ENCODE results near the gene RNGTT.

Gene RNGTT

DNA sequence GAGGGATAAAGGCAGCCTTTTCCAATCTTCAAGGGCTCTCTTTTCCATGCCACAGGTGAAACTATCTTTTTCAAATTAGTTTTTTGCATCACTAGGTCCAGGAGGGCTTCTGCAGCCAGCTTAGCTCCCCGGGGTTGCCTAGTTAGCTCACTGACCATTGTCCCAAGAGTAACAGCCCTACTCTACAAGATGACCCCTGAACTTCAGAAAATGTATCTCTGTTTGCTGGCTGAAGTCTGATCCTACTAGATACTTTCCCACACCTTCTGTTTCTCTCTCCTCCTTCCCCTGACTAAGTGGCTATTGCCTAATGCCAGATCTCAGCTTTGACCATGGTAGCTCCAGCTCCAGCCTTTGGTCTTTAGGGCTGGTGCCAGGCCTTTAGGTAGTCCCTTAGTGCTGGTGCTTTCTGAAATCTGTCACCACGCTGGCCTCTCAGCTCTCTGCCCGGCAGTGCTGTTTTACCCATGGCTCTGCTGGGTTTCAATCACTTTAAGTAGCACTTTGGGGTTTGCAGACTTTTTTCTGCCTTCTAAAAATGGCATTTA lies 255.1 kb downstream of the RNGTT start:
- no peak for DNase-seq

DNA sequence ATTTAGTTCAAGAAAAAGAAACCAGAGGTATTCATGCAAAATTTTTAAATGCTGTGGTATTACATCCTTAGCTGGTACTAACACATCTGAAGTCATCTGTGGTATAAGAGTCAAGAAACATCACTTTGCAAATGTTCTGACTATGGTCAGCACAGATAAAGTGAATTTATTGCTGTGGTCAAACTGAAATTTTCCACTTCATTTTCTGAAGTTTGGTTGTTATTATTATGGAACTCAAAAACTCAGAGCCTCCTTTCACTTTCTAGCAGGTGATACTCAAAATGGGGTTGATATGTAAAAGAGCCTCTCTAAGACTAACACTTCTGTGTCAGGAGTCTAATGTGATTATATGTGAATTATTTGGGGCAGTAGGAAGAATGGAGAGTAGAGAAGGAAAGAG lies 257.8 kb downstream of the RNGTT start:
- DNase-seq: no peak

DNA sequence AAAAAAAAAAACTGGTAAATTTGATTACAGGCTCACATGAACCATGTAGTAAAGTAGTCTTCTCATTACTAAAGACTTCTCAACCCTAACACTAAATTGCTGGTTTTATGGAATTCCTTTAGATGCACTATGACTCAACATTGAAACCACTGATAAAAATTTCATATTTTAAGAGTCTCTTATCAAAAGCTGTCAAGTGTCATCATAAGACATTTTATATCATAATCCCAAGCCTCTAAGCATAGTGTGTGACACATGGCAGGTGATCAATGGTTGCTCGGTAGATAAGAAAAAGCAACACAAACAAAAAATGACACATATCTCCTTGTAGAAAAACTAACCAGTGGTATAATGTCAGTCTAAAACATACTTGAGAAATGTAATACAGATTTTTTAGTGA lies 258.4 kb downstream of the RNGTT start:
- no peak for DNase-seq

DNA sequence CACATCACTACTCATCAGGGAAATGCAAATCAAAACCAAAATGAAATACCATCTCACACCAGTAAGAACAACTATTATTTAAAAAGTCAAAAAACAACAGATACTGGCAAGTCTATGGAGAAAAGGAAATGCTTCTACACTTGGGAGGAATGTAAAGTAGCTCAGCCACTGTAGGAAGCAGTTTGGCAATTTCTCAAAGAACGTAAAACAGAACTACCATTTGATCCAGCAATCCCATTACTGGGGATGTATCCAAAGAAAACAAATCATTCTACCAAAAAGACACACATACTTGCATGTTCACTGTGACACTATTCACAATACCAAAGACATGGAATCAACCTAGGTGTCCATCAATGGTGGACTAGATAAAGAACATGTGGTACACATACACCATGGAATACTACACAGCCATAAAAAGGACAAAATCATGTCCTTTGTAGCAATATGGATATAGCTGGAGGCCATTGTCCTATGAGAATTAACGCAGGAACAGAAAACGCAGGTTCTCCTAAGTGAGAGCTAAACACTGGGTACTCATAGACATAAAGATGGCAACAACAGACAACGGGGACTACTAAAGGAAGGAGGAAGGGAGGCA lies 260.4 kb downstream of the RNGTT start:
- no peak for DNase-seq

DNA sequence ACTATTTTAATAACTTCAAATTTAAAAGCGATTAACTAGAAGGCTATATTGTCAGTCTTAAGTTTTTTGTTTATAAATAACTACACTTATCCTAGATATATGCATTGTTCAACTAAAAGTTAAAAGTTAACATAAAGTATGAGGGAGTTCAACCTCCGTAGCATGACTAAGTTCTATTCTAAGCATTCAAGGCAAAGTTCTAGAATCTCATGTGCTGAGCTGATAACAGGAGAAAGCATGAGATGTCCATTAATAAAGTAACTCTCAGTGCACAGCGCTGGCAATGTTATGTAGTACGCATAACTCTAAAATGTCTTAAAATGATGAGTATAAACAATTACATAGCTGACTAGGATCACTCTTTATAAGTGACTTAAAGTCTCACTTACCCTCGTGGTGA lies 264.8 kb downstream of the RNGTT start:
- no peak for DNase-seq

DNA sequence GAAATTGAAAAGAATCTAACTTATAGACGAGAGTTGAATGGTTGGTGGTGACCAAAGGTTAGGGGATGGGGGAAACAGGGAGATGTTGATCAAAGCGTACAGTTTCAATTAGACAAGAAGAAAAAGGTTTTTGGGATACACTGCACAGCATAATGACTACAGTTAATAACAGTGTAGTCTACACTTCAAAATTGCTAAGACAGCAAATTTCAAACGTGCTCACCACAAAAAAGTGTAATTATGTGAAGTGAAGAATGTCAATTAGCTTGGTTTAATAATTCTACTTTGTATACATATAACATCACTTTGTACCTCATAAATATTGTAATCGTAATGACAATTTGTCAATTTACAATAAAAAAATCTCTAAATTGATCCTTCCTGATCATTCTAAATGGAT lies 267.5 kb downstream of the RNGTT start:
- no peak for DNase-seq

DNA sequence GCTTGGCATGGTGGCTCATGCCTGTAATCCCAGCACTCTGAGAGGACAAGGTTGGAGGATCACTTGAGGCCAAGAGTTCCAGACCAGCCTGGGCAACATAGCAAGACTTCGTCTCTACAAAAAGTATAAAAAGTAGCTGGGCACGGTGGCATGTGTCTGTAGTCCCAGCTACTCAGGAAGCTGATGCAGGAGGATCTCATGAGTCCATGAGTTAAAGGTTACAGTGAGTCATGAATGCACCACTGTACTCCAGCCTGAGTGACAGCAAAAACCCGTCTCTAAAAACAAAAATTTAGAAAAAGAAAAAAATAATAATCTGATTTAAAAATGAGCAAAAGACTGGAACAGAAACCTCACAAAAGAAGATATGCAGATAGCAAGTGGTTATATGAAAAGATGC lies 279.7 kb downstream of the RNGTT start:
- no peak for DNase-seq

DNA sequence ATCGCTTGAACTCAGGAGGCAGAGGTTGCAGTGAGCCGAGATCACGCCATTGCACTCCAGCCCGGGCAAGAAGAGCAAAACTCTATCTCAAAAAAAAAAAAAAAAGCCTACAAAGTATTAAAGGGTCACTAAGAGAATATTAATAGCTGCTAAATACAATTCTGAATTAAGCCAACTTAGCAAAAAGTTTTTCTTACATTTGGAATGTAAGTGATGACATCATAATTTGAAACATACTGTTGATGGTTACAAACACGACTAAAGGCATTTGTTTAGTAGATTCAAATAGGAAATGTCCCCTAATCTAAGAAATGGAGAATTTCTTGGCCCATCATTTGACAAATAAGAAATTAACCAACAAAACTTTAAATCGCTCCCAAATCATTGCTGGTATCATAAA lies 282.8 kb downstream of the RNGTT start:
- DNase-seq: no peak

DNA sequence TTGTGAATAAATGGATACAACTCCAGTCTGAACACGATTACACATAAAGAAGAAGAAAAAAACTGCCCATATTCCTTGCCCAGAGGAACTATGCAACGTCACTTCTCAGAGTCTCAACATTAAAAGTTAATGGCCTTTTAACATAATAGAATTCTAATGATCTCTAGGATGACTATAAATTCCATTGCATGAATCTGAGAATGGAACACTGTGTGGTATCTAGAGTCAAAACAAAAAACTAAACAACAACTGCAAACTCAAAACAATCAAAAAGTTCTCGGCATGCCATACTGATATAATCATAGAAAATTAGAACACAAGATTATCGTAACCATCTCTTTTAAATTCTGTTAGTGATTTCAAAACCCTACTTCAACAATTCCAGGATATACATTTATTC lies 283.6 kb downstream of the RNGTT start:
- no peak for DNase-seq

DNA sequence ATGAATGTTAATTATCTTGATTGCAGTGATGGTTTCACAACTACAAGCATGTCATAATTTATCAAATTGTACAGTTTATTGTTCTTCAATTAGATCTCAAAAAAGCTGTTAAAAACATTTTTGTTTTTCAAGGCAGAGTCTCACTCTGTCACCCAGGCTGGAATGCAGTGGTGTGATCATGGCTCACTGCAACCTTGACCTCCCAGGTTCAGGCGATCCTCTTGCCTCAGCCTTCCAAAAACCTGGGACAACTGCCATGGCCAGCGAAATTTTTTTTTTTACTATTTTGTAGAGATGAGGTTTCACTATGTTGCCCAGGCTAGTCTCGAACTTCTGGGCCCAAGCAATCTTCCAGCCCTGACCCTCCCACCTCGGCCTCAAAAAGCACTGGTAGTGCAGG lies 286.1 kb downstream of the RNGTT start:
- DNase-seq: no peak

DNA sequence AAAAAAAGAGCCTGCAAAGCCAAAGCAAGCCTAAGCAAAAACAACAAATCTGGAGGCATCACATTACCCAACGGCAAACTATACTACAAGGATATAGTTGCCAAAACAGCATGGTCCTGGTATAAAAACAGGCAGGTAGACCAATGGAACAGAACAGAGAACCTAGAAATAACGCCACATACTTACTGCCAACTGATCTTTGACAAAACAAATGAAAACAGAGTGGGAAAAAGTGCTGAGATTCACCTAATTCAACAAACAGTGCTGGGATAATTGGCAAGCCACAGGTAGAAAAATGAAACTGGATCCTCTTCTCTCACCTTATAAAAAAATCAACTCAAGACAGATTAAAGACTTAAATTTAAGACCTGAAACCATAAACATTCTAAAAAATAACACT lies 291.8 kb downstream of the RNGTT start:
- no peak for DNase-seq

DNA sequence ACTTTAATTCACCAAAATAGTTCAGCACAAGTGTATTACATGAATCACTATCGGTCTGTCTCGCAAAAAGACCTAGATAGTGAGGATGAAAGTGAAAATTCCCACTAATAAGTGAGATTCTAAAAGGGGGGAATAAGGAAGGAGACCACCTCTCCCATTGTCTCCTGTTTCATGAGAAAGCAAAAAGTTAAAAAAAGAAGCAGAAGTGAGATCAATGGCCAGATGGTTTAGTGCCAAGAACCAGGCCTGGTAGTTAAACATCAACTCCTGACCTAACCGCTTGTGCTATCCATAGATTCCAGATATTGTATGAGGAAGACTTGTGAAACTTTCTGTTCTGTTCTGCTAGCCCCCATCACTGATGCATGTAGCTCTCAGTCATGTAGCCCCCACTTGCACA lies 293.0 kb downstream of the RNGTT start:
- no peak for DNase-seq

DNA sequence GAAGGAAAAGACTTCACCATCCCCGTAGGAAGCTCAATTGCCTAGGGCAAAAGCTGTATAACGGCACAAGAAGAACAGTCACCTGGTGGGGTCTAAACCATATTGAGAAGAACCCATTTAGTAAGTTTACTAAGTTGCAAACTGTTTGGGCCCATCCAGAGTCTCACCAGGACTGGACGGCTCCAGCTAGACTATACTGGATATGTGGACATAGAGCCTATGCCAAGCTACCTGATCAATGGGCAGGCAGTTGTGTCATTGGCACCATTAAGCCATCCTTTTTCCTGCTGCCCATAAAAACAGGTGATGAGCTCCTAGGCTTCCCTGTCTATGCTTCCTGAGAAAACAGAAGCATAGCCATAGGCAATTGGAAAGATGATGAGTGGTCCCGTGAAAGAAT lies 293.9 kb downstream of the RNGTT start:
- no peak for DNase-seq

DNA sequence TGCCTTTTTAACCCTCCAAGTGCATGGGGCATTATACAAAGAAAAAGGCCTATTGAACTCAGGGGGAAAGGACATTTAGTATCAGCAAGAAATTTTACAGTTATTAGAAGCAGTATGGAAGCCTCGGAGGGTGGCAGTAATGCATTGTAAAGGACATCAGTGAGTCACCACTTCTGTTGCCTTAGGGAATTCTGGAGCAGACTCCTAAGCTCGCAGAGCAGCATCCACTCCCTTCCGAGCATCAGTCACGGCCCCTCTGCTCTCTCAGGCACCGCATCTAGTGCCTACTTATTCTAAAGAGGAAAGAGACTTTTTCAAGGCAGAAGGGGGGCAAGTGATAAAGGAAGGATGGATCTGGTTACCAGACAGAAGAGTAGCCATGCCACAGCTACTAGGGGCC lies 296.5 kb downstream of the RNGTT start:
- no peak for DNase-seq

DNA sequence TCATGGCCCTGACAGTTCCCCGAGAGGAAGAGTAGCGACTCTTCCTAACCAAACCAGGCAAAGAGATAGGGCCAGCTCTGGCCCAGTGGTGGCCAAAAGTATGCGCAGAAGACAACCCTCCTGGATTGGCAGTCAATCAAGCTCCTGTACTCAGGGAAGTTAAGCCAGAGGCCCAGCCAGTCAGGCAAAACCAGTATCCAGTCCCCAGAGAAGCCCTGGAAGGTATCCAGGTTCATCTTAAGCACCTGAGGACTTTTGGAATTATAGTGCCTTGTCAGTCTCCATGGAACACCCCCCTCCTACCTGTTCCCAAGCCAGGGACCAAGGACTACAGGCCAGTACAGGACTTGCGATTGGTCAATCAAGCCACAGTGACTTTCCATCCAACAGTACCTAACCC lies 298.3 kb downstream of the RNGTT start:
- no peak for DNase-seq

DNA sequence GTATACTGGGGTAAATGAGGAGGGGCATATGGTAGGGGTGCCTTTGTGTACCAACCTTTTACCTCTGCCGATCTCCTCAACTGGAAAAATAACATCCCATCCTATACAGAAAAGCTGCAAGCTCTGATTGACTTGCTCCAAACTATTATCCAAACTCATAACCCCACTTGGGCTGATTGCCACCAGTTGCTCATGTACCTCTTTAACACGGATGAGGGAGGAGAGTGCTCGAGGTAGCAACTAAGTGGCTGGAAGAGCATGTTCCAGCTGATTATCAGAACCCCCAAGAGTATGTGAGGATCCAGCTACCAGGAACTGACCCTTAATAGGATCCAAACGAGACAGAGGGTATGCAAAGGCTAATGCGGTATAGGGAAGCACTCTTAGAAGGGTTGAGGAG lies 299.6 kb downstream of the RNGTT start:
- no peak for DNase-seq

DNA sequence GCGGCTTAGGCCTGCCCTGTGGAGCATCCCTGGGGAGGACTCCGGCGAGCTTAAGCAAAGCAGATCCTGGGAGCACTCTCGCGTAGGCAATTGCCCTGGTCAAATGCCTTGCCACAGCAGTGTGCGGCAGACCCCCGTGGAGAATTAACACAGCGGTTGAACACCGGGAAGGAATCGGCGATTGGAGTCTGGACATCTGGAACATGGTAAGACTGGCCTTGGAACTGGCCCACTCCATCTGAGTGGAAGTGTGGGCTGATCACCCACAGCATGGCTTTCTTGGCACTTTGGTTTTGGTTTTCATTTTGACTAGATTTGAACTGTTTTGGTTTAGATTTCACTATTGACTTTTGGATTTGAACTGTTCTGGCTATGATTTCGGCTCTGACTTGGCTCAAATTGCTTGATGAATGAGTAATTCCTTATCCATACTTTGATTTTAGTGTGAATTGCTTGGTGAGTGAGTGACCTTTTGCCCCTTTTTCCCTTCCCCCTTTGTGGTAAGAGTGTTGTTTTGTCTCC lies 300.7 kb downstream of the RNGTT start:
- no peak for DNase-seq

DNA sequence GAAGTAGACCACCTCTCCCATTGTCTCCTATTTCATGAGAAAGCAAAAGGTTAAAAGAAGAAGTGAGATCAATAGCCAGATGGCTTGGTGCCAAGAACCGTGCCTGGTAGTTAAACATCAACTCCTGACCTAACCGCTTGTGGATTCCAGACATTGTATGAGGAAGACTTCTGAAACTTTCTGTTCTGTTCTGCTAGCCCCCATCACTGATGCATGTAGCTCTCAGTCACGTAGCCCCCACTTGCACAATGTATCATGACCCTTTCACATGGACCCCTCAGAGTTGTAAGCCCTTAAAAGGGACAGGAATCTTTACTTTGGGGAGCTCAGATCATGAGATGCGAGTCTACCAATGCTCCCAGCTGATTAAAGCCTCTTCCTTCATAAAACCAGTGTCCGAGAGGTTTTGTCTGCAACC lies 301.2 kb downstream of the RNGTT start:
- no peak for DNase-seq

DNA sequence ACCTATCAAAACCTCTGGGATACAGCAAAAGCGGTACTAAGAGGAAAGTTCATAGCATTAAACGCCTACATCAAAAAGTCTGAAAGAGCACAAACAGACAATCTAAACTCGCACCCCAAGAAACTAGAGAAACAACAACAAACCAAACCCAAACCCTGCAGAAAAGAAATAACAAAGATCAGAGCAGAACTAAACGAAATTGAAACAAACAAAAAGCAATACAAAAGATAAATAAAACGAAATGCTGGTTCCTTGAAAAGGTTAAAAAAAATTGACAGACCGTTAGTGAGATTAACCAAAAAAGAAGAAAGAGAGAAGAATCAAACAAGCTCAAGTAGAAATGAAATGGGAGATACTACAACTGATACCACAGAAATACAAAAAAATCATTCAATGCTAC lies 302.3 kb downstream of the RNGTT start:
- DNase-seq: no peak

DNA sequence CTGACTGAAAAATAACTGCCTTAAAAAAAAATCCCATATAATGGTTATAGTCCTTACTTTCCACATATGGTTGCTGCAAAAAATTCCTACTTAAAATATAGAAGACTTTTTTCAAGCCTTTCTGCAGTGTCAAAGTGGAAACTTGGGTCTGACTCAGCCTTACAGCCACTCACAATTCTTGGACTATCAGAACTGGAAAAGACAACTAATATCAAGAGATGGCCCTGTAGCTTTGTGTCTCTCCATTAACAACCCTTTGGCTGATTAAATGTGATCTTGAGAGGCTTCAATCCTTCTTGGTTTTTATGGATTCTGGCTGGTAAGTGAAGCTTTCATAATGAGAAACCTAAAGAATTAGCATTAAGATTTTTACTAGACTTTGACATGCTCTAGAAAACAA lies 307.8 kb downstream of the RNGTT start:
- DNase-seq: no peak

DNA sequence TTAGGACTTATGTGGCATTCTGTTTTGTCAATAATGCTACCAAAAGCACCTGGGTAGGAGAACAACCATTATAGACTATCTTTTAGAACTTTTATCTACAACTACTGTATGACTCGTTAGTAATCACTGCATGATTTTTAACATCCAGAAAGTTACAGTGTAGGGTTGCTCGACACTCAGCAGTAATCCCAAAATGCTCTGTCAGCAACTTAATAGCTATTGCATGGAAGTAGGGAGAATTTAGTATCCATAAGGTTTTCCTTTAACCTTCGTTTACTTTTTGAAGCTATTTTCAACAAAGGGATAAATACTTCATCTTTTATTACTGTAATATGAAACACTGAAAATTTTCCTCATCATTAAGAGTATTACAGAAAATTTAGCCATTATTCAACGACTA lies 309.5 kb downstream of the RNGTT start:
- DNase-seq: no peak

DNA sequence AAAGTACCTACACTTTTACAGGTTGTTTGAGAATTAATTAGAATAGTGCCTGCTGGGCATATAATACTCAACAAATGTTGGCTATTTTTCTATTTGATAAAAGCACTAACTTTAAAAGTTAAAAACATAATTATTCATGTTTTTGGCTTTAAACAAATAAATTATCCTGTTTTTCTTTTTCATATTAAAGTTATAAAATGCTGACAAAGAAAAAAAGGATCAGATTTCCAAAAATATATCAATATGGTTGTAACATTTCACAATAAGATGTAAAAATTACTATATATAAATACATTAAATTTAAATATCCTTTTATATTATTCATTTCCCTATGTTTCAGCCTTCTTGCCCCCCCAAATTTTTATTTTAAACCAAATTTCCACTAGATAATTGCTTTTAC lies 312.0 kb downstream of the RNGTT start:
- no peak for DNase-seq

DNA sequence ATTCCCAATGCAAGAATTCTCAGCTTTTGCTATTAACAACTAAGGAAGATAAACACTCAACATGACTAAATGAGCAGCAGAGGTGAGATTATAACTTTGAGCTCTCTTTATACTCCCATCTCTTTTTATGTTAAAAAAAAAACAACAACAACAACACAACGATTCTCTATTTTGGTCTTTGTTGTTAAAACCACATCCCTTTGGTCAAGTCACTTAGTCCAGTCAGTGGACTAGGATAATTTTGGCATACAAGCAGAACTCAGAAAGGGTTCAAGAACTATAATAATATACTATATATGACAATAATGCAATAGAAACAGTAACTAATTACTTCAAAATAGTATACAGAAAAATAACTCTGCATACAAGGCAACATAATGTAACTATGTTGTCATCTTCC lies 312.4 kb downstream of the RNGTT start:
- no peak for DNase-seq

DNA sequence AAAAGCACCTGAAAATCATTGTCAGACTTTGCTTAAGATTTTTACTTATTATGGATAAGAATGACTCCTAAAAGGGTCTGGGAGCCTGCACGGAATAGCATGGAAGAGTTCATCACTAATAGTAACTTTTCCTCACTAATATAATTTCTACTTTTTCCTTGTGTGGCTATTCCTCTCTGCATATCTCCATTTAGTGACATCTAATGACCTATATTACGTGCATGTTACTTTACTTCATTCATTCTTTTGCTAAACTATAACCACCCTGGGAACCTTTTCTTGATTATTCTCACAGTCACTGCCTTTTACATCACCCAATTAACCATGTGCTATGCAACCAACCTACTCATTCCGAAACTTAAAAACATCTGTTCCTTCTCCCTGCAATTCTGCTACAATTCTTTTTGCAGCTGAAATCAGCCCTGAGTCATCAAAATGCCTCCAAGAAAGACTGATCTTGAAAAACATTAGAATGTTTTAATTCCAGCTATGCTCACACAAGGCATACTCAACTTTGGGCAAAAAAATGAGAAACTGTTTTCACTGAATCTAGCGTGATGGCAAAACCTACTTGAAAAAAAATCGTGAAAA lies 313.3 kb downstream of the RNGTT start:
- no peak for DNase-seq
